Activated T-cell treated with anti-CD3 and anti-CD28 coated beads, Interleukin-2, amount 50 U/mL, for 72 hours (primary cell): ENCODE results near the gene MYRIP. TPM values are rescaled to one million over a fixed set of nuclear protein-coding genes. Genes with fewer than 3 reads are reported as not detected.

ENCODE experiments used
- ATAC-seq, 2 donors: fragments of 150-1000 bp; cut with Tn5 transposase; replicated peaks in 1 of 2; 2 replicates each; pipeline ENCODE4 v1.10.0; 2021; ENCODE audit warnings: moderate library complexity in 2 of 2, mild to moderate bottlenecking in 1 of 2
- DNase-seq, 2 donors: peaks; one replicate each; pipeline ENCODE4 v3.0.0; 2021 to 2022; ENCODE audit warnings: mixed read lengths in 1 of 2
- H3K27ac Mint-ChIP-seq: one replicate; pipeline ENCODE4 v1.8.0; 2022; ENCODE audit warnings: mild to moderate bottlenecking, moderate library complexity, mixed read lengths
- H3K27me3 Mint-ChIP-seq: one replicate; pipeline ENCODE4 v1.8.0; 2022; ENCODE audit warnings: low read depth, mixed read lengths
- H3K36me3 Mint-ChIP-seq, 2 donors: one replicate each; pipeline ENCODE4 v1.8.0; 2022; ENCODE audit warnings: mixed read lengths in 2 of 2, mild to moderate bottlenecking in 1 of 2; ENCODE audit not compliant: insufficient read depth in 2 of 2
- H3K4me1 Mint-ChIP-seq: one replicate; pipeline ENCODE4 v1.8.0; 2022; ENCODE audit warnings: low read depth, mixed read lengths
- H3K4me3 Mint-ChIP-seq, 2 donors: one replicate each; pipeline ENCODE4 v1.8.0; 2022; ENCODE audit warnings: mild to moderate bottlenecking in 2 of 2, mixed read lengths in 2 of 2, moderate library complexity in 2 of 2
- H3K9me3 Mint-ChIP-seq, 2 donors: one replicate each; pipeline ENCODE4 v1.8.0; 2022; ENCODE audit warnings: mixed read lengths in 2 of 2
- total RNA-seq, 2 donors: library from RNA; stranded (reverse); gene quantifications; one replicate each; pipeline ENCODE4 v1.2.3, GENCODE V29; 2022

The MYRIP gene
- total RNA-seq, 2 donors from 2014 or later, result not detected

GRCh38 chr3:40228792-40229350 lies 419.5 kb downstream of the MYRIP start:
- peaks cover 5% of the 10 kb centered on the region for H3K4me1 Mint-ChIP-seq
- ATAC-seq, result no peak
- DNase-seq, result no peak
- peaks cover 0 to 2% of the 10 kb centered on the region in 2 donors for H3K36me3 Mint-ChIP-seq
- no peaks in the 10 kb centered on the region for H3K27me3 Mint-ChIP-seq
- H3K4me3 Mint-ChIP-seq, result no peak overlapping the region
- no peak overlapping the region for H3K27ac Mint-ChIP-seq
- no peaks in the 10 kb centered on the region for H3K9me3 Mint-ChIP-seq

GRCh38 chr3:40229386-40229785 lies 420.0 kb downstream of the MYRIP start:
- DNase-seq (no peak), ATAC-seq (no peak)
- Mint-ChIP-seq H3K9me3 (no peaks in the 10 kb centered on the region), H3K4me3 (no peak overlapping the region), H3K27ac (no peak overlapping the region), H3K36me3 (peaks cover 0 to 2% of the 10 kb centered on the region in 2 donors), H3K4me1 (peaks cover 5% of the 10 kb centered on the region), H3K27me3 (no peaks in the 10 kb centered on the region)

GRCh38 chr3:40229963-40230362 lies 420.6 kb downstream of the MYRIP start:
- peaks cover 0 to 2% of the 10 kb centered on the region in 2 donors for H3K36me3 Mint-ChIP-seq
- H3K4me1 Mint-ChIP-seq, result peaks cover 5% of the 10 kb centered on the region
- ATAC-seq, result no peak
- no peak overlapping the region for H3K4me3 Mint-ChIP-seq
- no peaks in the 10 kb centered on the region for H3K27me3 Mint-ChIP-seq
- no peaks in the 10 kb centered on the region for H3K9me3 Mint-ChIP-seq
- H3K27ac Mint-ChIP-seq, result no peak overlapping the region
- DNase-seq, result no peak

DNA sequence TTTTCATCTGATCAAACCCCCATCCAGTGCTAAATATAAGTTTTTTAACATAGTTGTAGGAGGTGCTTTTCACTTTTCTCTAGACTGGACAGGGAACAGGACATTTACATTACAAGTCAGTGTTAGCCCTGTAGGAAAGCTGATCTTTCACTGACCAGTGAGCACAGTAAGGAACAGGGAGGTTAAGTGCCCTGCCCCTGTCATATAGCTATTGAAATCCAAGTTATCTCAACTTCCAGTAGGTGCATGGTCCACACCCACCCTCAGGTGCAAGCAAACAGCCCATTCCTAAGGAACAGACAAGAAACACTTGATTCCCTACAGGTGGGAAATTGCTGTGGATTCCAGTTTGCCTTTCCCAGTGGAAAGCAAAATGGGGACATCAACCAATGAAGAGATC lies 421.0 kb downstream of the MYRIP start:
- no peak overlapping the region for H3K27ac Mint-ChIP-seq
- no peaks in the 10 kb centered on the region for H3K9me3 Mint-ChIP-seq
- ATAC-seq (no peak), DNase-seq (no peak)
- no peak overlapping the region for H3K4me3 Mint-ChIP-seq
- no peaks in the 10 kb centered on the region for H3K27me3 Mint-ChIP-seq
- H3K36me3 Mint-ChIP-seq, result peaks cover 0 to 2% of the 10 kb centered on the region in 2 donors
- H3K4me1 Mint-ChIP-seq, result peaks cover 5% of the 10 kb centered on the region

- no peak overlapping the region for H3K27ac Mint-ChIP-seq
- ATAC-seq (no peak), DNase-seq (no peak)
- no peaks in the 10 kb centered on the region for H3K9me3 Mint-ChIP-seq
- H3K4me3 Mint-ChIP-seq, result no peak overlapping the region
- peaks cover 5% of the 10 kb centered on the region for H3K4me1 Mint-ChIP-seq
- H3K36me3 Mint-ChIP-seq, result peaks cover 0 to 2% of the 10 kb centered on the region in 2 donors
- no peaks in the 10 kb centered on the region for H3K27me3 Mint-ChIP-seq
Measured at GRCh38 chr3:40232626-40233025, 423.2 kb downstream of the MYRIP start.

DNA sequence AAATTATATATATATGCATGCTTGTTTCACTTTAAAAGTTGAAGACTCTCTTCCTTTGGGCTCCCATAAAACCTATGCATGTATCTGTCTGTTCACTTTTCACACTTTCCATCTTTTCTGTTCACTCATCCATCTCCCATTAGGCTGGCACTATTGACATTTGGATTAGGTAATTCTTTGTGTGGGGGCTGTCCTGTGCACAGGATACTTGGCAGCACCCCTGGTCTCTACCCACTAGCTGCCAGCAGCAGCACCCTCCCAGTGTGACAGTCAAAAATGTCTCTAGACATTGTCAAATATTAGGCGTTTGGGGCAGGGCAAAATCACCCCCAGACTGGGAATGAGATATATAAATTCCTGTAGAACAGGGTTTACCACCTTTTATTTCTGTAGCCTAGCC lies 427.8 kb downstream of the MYRIP start:
- DNase-seq, result no peak
- no peak overlapping the region for H3K27ac Mint-ChIP-seq
- H3K36me3 Mint-ChIP-seq, result peaks cover 0 to 2% of the 10 kb centered on the region in 2 donors
- no peaks in the 10 kb centered on the region for H3K27me3 Mint-ChIP-seq
- no peak overlapping the region for H3K4me3 Mint-ChIP-seq
- ATAC-seq, result no peak
- H3K9me3 Mint-ChIP-seq, result no peaks in the 10 kb centered on the region
- H3K4me1 Mint-ChIP-seq, result no peaks in the 10 kb centered on the region

DNA sequence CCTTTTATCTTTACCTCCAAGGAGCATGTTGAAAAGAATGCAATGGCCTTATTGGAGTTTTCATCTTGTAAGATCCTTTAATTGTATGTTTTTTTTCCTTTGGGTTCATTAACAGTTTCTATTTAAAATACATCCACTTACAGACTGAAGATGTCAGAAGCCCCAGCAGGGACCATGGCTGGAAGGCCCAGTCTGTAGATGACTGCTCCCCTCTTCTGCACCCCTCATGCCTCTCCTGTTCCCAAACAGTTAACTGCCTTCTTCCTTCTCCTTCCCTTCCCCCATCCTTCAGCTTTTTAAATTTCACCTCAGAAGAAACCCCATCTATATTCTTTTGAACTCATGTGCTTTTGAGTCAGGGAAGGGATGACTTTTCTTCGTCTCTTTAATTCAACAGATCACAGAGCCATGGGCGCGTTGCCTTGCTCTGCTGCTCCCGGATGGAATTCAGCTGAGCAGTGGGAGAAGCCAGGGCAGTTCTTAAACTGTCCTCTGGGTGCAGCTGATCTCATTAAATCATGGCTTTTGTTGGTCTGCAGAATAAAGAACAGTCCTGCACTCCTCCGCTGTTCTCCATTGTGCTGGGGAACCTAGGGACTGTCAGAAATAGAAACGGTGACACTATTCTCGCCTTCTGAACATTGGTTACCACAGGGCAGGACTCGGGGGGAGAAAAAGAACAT lies 428.6 kb downstream of the MYRIP start:
- Mint-ChIP-seq H3K27me3 (no peaks in the 10 kb centered on the region), H3K4me1 (no peaks in the 10 kb centered on the region), H3K4me3 (no peak overlapping the region), H3K9me3 (no peaks in the 10 kb centered on the region), H3K36me3 (peaks cover 0 to 2% of the 10 kb centered on the region in 2 donors), H3K27ac (no peak overlapping the region)
- no peak for ATAC-seq
- no peak for DNase-seq

DNA sequence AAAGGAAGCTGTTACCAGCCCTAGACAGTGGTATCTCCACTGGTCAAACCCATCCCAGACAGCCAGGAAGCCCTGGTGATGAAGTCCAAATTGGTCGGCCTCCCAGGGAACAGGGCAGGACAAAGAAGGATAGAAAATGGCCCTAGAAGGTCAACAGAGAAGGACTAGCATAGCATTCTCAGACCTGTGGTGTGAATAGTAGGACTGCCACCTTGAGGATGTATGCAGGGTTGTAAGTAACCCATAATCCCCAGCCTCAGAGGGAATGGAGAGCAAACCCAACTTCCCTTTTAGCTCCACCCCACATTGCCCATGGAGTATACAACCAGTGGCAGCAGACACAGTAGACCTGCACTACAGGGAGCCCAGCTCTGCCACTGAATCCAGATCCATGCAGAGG lies 431.5 kb downstream of the MYRIP start:
- H3K36me3 Mint-ChIP-seq, result no peaks in the 10 kb centered on the region
- DNase-seq (no peak), ATAC-seq (no peak)
- H3K27me3 Mint-ChIP-seq, result no peaks in the 10 kb centered on the region
- no peak overlapping the region for H3K27ac Mint-ChIP-seq
- H3K4me1 Mint-ChIP-seq, result no peaks in the 10 kb centered on the region
- no peaks in the 10 kb centered on the region for H3K9me3 Mint-ChIP-seq
- H3K4me3 Mint-ChIP-seq, result no peak overlapping the region

DNA sequence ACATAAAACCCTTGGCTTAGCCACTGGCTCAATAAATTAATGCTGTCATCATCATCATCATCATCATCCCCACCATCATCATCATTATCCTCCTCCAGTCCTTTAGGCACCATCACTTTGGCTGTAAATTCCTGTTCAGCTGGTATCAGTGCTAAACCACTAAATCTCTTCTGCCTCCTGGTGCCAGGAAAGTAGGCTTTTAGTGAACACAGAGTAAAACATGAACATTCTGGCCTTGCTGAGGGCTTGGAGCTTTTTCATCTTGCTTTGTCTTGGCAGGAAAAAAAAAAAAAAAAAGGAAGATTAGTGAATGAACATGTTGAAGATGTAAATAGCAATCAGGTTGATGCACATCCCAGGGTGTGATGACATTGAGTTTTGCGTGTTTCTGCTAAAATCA lies 432.8 kb downstream of the MYRIP start:
- no peak for DNase-seq
- Mint-ChIP-seq H3K4me3 (no peak overlapping the region), H3K27ac (no peak overlapping the region), H3K36me3 (no peaks in the 10 kb centered on the region), H3K4me1 (no peaks in the 10 kb centered on the region), H3K9me3 (no peaks in the 10 kb centered on the region), H3K27me3 (no peaks in the 10 kb centered on the region)
- no peak for ATAC-seq

DNA sequence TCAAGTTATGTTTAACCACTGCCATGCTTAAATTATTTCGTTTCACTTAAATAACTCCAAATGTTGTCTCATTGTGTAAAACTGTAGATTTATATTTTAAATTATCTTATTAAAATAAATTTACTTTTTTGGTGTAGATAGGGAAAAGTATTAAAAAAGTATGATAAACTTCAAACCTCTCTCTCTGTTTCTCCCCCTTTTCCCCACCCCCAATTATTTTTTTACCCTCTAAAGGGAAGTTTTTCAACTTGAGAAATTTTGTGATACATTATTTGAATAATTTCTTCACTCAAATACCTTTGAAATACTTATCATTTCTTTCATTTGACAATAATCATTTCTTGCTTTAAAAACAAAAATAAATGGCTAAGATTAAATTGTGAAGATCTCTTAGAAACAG lies 433.2 kb downstream of the MYRIP start:
- H3K27me3 Mint-ChIP-seq, result no peaks in the 10 kb centered on the region
- no peak overlapping the region for H3K4me3 Mint-ChIP-seq
- no peak overlapping the region for H3K27ac Mint-ChIP-seq
- DNase-seq (no peak), ATAC-seq (no peak)
- H3K9me3 Mint-ChIP-seq, result no peaks in the 10 kb centered on the region
- no peaks in the 10 kb centered on the region for H3K36me3 Mint-ChIP-seq
- no peaks in the 10 kb centered on the region for H3K4me1 Mint-ChIP-seq

DNA sequence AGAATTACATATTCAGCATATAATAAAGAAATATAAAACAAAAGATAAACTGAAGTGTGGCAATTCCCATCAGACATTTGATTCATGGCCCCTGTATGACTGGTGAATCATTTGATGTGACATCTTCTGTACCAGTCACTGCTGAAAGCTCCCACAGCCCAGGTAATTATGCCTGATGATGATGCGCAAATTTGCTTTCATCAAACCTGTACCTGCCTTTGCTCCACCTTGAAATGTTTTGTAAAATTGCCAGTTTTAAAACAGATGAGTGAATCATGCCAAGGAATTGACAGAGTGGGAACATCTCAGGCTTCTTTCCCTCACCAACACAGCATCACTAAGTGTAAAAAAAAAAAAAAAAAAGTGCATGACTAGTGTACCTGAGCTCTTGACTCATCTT lies 433.6 kb downstream of the MYRIP start:
- Mint-ChIP-seq H3K4me1 (no peaks in the 10 kb centered on the region), H3K36me3 (no peaks in the 10 kb centered on the region), H3K27me3 (no peaks in the 10 kb centered on the region), H3K4me3 (no peak overlapping the region), H3K9me3 (no peaks in the 10 kb centered on the region), H3K27ac (no peak overlapping the region)
- no peak for ATAC-seq
- no peak for DNase-seq

- no peaks in the 10 kb centered on the region for H3K4me1 Mint-ChIP-seq
- ATAC-seq (no peak), DNase-seq (no peak)
- H3K36me3 Mint-ChIP-seq, result no peaks in the 10 kb centered on the region
- no peak overlapping the region for H3K4me3 Mint-ChIP-seq
- H3K27ac Mint-ChIP-seq, result no peak overlapping the region
- H3K27me3 Mint-ChIP-seq, result no peaks in the 10 kb centered on the region
- H3K9me3 Mint-ChIP-seq, result no peaks in the 10 kb centered on the region
Measured at GRCh38 chr3:40247714-40248454, 438.5 kb downstream of the MYRIP start.

DNA sequence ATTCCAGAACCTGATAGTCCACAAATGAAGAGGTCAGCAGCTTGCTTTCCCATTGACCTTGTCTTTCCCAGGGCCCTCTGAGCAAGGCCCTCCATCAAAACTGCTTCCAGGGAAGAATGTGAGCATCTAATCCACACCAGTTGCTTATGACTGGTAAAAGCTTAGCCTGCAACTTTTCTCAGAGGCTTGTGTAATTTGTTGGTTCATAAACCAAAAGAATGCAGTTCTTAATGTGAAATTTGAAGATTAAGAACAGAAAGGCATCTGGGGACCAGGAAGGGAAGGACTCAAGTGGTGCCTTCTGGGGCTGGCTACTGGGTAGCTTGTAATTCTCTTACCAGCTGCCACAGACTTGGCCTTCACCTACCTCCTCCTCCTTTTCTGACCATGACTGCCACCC lies 439.2 kb downstream of the MYRIP start:
- Mint-ChIP-seq H3K4me1 (no peaks in the 10 kb centered on the region), H3K27me3 (no peaks in the 10 kb centered on the region), H3K36me3 (no peaks in the 10 kb centered on the region), H3K4me3 (no peak overlapping the region), H3K27ac (no peak overlapping the region), H3K9me3 (no peaks in the 10 kb centered on the region)
- ATAC-seq (no peak), DNase-seq (no peak)
